PC-3 (cell line): ENCODE measurements around the gene MAPK6.

Experiments
- EZH2 ChIP-seq: fragments of 300-600 bp; sonication (generic); IDR thresholded peaks from one replicate; pipeline ENCODE4 v1.6.1; 2017; ENCODE audit warnings: antibody characterized with exemption, mild to moderate bottlenecking, low read length; ENCODE audit not compliant: unreplicated experiment
- EZH2phosphoT487 ChIP-seq: fragments of 300-600 bp; sonication (generic); IDR thresholded peaks from 2 replicates; pipeline ENCODE4 v1.6.1; 2018; ENCODE audit warnings: mild to moderate bottlenecking, antibody characterized with exemption, low read length, borderline replicate concordance
- TF ChIP-seq, protein P1 (sequence below): fragments of 300-600 bp; sonication (generic); conservative IDR thresholded peaks from 2 replicates; pipeline ENCODE4 v1.5.1; 2017; ENCODE audit warnings: antibody characterized with exemption, low read depth, mild to moderate bottlenecking, low read length

DNA sequence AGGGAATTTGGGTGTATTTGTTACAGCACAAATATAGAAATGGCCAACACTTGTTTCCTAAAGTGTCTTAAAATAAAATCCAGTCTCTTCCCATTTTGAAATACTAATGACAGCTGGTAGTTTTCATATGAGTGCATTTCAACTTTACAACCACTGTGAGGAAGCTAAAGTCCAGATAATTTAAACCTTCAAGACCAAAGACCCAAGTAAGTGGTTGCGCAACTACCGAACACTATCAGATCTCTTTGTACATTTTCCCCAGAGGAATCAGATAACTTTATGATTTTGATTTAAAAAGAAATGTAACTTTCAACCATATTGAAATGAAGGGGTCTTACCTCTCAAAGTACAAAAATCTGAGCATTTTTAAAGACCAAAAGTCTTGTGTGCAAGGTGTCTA is 79.3 kb downstream of the MAPK6 start:
- TF ChIP-seq, protein P1, sequence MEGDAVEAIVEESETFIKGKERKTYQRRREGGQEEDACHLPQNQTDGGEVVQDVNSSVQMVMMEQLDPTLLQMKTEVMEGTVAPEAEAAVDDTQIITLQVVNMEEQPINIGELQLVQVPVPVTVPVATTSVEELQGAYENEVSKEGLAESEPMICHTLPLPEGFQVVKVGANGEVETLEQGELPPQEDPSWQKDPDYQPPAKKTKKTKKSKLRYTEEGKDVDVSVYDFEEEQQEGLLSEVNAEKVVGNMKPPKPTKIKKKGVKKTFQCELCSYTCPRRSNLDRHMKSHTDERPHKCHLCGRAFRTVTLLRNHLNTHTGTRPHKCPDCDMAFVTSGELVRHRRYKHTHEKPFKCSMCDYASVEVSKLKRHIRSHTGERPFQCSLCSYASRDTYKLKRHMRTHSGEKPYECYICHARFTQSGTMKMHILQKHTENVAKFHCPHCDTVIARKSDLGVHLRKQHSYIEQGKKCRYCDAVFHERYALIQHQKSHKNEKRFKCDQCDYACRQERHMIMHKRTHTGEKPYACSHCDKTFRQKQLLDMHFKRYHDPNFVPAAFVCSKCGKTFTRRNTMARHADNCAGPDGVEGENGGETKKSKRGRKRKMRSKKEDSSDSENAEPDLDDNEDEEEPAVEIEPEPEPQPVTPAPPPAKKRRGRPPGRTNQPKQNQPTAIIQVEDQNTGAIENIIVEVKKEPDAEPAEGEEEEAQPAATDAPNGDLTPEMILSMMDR = no peak
- TF ChIP-seq EZH2 (no peak), EZH2phosphoT487 (no peak)
